ENCODE results near the gene LRIG2. TPM values are rescaled to one million over a fixed set of nuclear protein-coding genes. Genes with fewer than 3 reads are reported as not detected.
"Not testable (repeated sequence)": the region's sequence is repeated elsewhere in the genome, so short reads cannot be mapped to it uniquely, and the experiment has no call there.

Gene LRIG2
- total RNA-seq, 1 donor from 2014 or later, result 24.9 TPM

DNA sequence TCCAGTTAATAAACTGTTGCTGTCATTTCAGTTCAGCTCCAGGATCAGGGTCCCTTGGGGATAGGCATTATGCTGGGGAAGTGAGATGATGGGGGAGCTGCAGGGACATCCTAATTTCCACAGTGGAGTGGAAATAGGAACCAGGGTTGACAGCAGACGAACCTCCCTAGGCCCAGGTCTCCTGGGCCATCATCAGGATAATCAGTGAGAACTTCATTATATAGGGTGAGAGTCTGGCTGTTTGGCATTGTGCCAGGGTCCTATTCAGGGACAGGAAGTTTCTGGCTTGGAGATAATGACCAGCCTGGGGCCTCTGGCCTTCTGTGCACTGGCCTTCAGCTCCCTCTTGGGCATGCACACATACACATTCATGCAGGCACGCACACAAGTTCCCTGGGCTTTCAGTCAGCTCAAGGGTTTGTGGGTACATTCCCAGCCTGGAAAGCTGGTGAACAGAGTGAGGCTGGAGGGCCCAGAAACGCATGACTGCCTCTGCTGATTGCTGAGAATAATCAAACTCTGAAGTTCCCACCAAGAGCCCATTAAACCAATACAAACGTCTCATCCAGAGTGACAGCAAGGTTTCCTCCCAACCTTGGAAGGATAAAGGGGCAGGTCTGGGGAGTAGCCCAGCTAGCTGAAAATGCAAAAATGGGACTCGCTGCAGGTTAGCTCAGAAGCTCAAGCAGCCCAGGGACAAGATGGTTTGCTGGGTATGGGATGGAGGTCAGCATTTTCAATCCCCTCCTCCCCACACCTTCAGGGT, 13.9 kb upstream of the LRIG2 start:
- DNase-seq, result peak; percentile 19

DNA sequence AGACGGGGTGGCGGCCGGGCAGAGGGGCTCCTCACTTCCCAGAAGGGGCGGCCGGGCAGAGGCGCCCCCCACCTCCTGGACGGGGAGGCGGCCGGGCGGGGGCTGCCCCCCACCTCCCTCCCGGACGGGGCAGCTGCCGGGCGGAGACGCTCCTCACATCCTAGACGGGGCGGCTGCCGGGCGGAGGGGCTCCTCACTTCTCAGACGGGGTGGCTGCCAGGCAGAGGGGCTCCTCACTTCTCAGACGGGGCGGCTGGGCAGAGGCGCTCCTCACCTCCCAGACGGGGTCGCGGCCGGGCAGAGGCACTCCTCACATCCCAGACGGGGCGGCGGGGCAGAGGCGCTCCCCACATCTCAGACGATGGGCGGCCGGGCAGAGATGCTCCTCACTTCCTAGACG, 9.5 kb upstream of the LRIG2 start:
- not testable (repeated sequence) for DNase-seq

- DNase-seq, result no peak
Observed at GRCh38 chr1:113072141-113072756, 749 bp upstream of the LRIG2 start.

DNA sequence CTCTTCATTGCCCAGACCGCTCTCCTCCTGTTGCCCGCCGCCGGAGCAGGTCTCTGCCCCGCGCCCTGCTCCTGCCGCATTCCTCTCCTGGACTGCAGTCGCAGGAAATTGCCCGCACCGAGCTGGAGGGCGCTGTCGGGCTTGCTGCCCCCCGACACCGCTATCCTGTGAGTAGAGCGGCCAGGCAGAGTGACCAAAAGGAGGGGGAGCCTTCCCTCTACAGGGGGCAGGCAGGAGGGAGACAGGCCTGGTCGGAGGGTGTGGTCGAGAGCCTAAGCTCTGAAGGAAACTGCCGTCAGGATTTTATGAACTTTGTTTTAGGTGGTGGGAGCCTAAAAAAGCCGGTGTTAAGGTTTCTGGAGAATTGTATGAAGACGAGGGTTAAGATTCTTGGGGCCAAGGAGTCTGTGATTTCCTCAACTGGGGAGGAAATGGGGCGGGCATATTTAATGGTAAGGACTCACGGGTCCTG, 517 bp downstream of the LRIG2 start:
- DNase-seq, result no peak

DNA sequence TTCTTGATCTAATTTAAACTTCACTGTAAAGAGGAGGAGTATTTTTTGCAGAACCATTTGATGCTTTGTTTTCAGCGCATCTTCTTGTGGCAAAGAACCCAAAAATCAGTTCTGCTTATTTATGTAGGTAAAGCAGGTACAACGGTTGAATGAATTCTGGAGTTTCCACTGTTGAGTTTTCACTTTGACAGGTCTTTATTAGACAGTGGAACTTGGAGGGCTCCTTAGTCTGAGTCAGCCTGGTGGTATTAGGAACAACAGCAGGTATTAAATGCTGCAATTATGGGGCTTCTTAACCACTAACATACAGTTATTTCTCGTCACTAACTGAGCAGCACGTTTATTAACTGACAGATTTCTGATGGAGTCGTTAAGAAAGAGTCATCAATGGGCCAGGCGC, 1.2 kb downstream of the LRIG2 start:
- no peak for DNase-seq

DNA sequence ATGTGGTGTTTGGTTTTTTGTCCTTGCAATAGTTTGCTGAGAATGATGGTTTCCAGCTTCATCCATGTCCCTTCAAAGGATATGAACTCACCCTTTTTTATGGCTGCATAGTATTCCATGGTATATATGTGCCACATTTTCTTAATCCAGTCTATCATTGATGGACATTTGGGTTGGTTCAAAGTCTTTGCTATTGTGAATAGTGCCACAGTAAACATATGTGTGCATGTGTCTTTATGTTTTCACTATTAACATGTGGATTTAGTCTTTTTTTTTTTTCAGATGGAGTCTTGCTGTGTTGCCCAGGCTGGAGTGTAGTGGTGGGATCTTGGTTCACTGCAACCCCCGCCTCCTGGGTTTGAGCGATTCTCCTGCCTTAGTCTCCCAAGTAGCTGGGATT, 5.0 kb downstream of the LRIG2 start:
- DNase-seq, result not testable (repeated sequence)

DNA sequence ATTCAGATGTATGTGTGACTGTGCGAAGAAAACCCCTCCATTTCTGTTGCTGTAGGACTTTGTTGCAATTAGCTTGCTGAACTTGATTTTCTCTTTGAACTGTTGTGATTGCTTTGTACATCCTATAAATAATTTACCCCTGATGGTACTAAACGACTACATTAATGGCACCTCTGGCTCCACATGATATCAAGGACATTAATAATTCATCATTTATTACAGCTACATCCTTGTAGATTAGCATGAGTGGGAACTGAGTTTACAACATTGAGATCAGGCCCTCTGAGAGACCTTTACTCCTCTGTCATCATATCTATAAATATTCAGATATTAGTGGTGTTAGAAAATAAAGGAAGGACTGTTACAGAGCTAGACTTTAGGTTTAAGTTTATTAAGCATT, 13.5 kb downstream of the LRIG2 start:
- DNase-seq, result no peak

GRCh38 chr1:113088972-113089371, 16.0 kb downstream of the LRIG2 start:
- no peak for DNase-seq

- DNase-seq, result no peak
Observed at GRCh38 chr1:113090051-113090450, 17.1 kb downstream of the LRIG2 start.

GRCh38 chr1:113091988-113092594, 19.1 kb downstream of the LRIG2 start:
- DNase-seq, result no peak

- no peak for DNase-seq
Observed at GRCh38 chr1:113094506-113094905, 21.5 kb downstream of the LRIG2 start.

DNA sequence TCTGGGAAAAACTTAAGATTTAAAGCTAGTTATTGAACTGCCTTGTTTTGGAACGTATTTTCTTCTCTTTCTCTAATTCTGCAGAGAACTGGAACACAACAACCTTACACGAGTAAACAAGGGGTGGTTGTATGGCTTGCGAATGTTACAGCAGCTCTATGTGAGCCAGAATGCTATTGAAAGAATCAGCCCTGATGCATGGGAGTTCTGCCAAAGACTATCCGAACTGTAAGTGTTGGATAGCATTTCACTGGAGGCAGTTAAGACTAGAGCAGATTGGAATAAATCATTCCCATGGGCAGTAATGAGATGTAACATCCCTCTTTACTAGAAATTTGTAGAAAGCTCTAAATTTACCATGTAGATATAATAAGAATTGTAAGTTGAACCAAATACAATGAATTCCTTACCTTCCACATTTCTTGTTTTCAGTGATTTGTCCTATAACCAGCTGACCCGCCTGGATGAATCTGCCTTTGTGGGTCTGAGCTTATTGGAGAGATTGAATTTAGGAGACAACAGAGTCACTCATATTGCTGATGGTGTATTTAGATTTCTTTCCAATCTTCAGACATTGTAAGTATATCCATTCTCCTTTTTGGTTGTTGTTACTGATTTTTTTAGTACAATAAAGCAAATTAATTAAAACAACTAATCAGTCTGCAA, 22.9 kb downstream of the LRIG2 start:
- DNase-seq, result peak; percentile 8

GRCh38 chr1:113096493-113096892, 23.5 kb downstream of the LRIG2 start:
- DNase-seq, result no peak

- no peak for DNase-seq
Observed at GRCh38 chr1:113101588-113101987, 28.6 kb downstream of the LRIG2 start.

DNA sequence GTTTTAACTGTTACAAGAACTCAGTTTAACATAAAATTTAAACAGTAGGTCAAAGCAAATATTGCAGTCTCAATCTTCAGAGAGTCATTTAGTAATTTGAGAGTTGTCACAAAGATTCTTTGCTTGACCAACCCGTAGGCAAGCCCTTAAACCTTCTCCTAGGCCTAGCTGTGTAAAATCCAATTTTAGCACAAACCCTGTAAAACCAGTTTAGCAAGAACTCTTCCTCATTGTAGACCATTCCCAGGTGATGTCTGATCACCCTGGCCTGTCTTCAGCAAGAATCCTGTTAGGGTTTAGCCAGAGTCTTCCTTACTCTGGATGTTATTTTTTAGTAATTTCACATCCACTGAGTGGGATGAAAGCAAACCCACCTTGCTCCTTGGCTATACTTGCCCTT, 30.1 kb downstream of the LRIG2 start:
- no peak for DNase-seq

GRCh38 chr1:113103977-113104376, 31.0 kb downstream of the LRIG2 start:
- DNase-seq, result no peak

GRCh38 chr1:113106910-113107309, 33.9 kb downstream of the LRIG2 start:
- DNase-seq, result no peak

GRCh38 chr1:113109908-113110554, 37.0 kb downstream of the LRIG2 start:
- peak; percentile 12 for DNase-seq

DNA sequence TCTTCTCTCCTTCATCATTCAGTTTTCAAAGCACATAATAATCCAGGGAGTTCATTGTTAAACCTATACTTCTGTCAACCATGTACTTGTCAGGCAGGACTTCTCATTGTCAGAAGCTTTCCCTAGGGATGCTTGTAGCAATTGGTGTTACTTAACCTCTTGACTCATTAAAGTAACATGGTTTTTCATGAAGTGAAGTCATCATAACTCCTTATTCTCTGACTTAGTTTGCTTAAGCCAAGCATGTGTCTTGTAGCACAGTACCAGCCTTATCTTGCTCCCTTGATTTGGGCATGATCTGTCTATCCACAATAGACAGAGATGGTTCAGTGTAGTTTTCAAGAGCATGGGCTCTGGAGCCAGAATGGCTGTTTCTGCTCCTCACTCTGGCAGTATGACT, 45.3 kb downstream of the LRIG2 start:
- DNase-seq, result no peak

DNA sequence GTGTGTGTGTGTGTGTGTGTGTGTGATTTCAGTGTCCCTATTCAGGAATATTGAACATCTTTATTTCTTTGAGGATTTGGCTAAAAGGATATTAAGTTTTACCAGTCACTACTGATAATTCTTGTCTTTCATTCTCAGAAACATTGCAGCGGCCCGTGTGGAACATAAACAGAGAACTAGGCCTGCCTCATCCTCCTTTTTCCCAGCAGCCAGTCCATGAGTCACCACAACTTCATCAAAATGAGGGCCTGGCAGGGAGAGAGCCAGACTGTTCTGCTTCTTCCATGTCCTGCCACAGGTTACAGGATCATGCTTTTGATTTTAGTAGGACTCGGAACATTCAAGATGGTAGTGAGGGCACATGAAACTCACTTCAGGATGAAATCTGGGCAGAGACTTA, 50.7 kb downstream of the LRIG2 start:
- no peak for DNase-seq

GRCh38 chr1:113124366-113124765, 51.4 kb downstream of the LRIG2 start:
- no peak for DNase-seq

- no peak for DNase-seq
Observed at GRCh38 chr1:113125517-113125916, 52.5 kb downstream of the LRIG2 start.

All from tongue (tissue), 2 donors.